Lung microvascular endothelial cell (primary cell): ENCODE measurements around the gene TPPP3. TPM values are rescaled to one million over a fixed set of nuclear protein-coding genes. Genes with fewer than 3 reads are reported as not detected.

ENCODE experiments used
- DNase-seq, 2 donors: peaks; one replicate each; pipeline versions ENCODE4 v3.0.0 to v3.0.0-alpha.2; 2010; ENCODE audit warnings: low read depth in 2 of 2
- total RNA-seq: library from RNA; depleted of rRNA; stranded (reverse); fragments of >200 nt; gene quantifications from 2 replicates; pipeline ENCODE4 v1.2.1, GENCODE V29; 2014

The TPPP3 gene
- total RNA-seq, 1 donor from 2014 or later, result not detected

DNA sequence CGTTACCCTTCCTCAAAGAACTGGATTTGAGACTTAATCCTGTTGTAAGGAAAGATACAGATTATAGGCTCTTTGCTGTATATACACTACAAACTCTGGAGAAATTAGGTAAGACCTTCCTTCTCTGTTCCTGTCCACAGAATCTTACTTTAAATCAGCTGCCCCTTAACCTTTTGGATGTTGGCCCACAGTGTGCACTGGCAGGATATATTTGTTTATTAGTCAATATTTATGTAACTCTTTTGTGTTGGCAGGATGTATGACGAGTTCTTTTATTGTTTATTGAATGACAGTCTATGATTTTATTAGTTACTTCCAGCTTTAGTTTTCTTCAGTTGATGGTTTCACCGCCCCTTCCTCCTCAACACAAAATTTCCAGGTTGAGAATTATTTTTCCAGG lies 47.0 kb downstream of the TPPP3 start:
- peak in 1 of 2 donors; percentile 87 for DNase-seq

DNA sequence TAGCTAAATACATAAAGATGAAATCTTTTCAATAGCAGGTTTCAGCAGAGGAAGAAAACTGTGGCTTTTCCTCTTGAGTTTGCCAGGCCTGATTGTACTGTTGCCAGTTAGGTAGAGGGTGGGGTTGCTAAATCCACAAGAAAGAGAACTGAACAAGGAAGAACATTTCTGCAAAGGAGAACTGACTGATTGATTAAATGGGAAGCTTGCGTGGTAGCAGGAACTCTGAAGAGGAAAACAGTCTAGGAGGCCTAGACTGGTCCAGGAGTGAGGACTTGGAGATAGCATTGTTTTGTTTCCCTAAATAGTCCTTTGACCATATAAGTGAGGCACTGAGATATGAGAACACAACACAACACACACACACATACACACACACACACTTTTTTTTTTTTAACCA lies 47.9 kb downstream of the TPPP3 start:
- DNase-seq, result peak in 1 of 2 donors; percentile 29

DNA sequence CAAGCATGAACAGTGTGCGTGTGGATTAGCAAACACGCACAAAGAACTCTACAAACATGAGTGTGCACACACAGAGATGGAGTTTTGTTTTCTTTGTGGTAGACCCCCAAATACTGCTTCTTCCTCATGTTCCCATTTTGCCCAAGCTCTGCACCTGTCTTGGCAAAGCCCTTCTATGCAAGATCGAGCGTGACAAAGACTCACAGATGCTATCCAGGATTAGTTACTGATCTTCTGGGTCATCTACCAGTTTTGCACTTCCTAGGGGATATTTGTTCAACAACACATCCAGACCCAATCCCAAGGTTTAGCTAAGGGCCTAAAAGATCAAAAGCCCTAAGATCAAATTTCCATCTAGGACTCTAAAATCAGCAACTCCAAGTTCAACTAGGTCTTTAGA lies 50.7 kb downstream of the TPPP3 start:
- DNase-seq, result no peak

DNA sequence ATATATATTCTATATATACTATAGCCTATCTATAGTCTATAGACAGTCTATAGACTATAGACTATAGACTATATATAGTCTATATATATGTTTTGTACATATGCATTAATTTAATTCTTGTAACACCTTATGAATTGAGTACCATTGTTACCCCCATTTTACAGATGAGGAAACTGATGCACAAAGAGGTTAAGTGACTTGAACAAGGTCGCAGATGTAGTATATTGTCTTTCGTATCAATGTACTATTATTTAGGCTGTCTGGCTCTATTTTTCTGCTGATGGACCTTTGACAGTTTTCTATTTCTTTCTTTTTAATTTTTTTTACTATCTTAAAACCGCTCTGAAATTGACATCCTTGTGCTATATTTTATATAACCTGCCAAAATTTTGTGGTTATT lies 52.0 kb downstream of the TPPP3 start:
- DNase-seq, result no peak

Other genes with a start within 250 kb of the TPPP3 start
- 3.5 and 6.3 TPM in 2 replicates for gene B3GNT9, start 242.5 kb downstream of the TPPP3 start, total RNA-seq
- 10.7 and 16.3 TPM in 2 replicates for gene TRADD, start 233.6 kb downstream of the TPPP3 start, total RNA-seq
- 4.1 and 5.6 TPM in 2 replicates for gene FBXL8, start 233.5 kb downstream of the TPPP3 start, total RNA-seq
- gene HSF4, start 228.8 kb downstream of the TPPP3 start, total RNA-seq, result 1.3 and 2.0 TPM in 2 replicates
- gene NOL3, start 223.0 kb downstream of the TPPP3 start, total RNA-seq, result 4.8 and 5.6 TPM in 2 replicates
- 5.7 and 10.1 TPM in 2 replicates for gene MATCAP1, start 209.5 kb downstream of the TPPP3 start, total RNA-seq
- 33.8 and 48.0 TPM in 2 replicates for gene EXOC3L1, start 203.4 kb downstream of the TPPP3 start, total RNA-seq
- 44.2 and 60.3 TPM in 2 replicates for gene E2F4, start 201.3 kb downstream of the TPPP3 start, total RNA-seq
- 0.44 and 0.99 TPM in 2 replicates for gene ELMO3, start 194.4 kb downstream of the TPPP3 start, total RNA-seq
- gene TMEM208, start 166.4 kb downstream of the TPPP3 start, total RNA-seq, result 24.4 and 29.2 TPM in 2 replicates
- gene FHOD1, start 146.0 kb downstream of the TPPP3 start, total RNA-seq, result 12.0 and 23.4 TPM in 2 replicates
- gene SLC9A5, start 144.5 kb downstream of the TPPP3 start, total RNA-seq, result 0.22 and 0.60 TPM in 2 replicates
- 5.8 and 10.2 TPM in 2 replicates for gene PLEKHG4, start 114.0 kb downstream of the TPPP3 start, total RNA-seq
- gene KCTD19, start 66.8 kb downstream of the TPPP3 start, total RNA-seq, result not detected in 2 replicates
- not detected in 2 replicates for gene LRRC36, start 66.7 kb downstream of the TPPP3 start, total RNA-seq
- gene ZDHHC1, start 23.0 kb upstream of the TPPP3 start, total RNA-seq, result 2.6 and 3.5 TPM in 2 replicates
- gene HSD11B2, start 37.6 kb upstream of the TPPP3 start, total RNA-seq, result not detected in 2 replicates
- 92.1 and 95.2 TPM in 2 replicates for gene ATP6V0D1, start 87.7 kb upstream of the TPPP3 start, total RNA-seq
- gene AGRP, start 90.0 kb upstream of the TPPP3 start, total RNA-seq, result not detected in 2 replicates
- 20.7 and 23.4 TPM in 2 replicates for gene RIPOR1, start 135.3 kb upstream of the TPPP3 start, total RNA-seq
- 17.2 and 24.8 TPM in 2 replicates for gene CTCF, start 169.0 kb upstream of the TPPP3 start, total RNA-seq